Right lobe of liver (tissue), 4 donors: ENCODE measurements around the gene FBXO31.

Experiments used
- CTCF ChIP-seq, 4 donors: fragments of 200-600 bp in 3 of 4; fragments of 450-650 bp in 1 of 4; IDR thresholded peaks; one replicate each; pipeline versions ENCODE4 v1.5.1 to v1.8.0; 2016 to 2022; ENCODE audit warnings: antibody characterized with exemption in 4 of 4, mild to moderate bottlenecking in 2 of 4
- POLR2A ChIP-seq: fragments of 450-650 bp; IDR thresholded peaks from one replicate; pipeline ENCODE4 v1.6.1; 2017; ENCODE audit warnings: antibody characterized with exemption, mild to moderate bottlenecking
- donor health status: DM: no; HTN: no; CAD: no.
- donor health status: DM: no; HTN: no; CAD: no.
- donor health status: DM: no; HTN: yes; CAD: no.

GRCh38 chr16:87406495-87407088, 23.0 kb upstream of the FBXO31 start:
- no peak for TF ChIP-seq POLR2A
- no peak for TF ChIP-seq CTCF (IDR thresholded peaks at IDR 0.05)
